ENCODE results near the gene ORAI3. TPM values are rescaled to one million over a fixed set of nuclear protein-coding genes. Genes with fewer than 3 reads are reported as not detected.

Gene ORAI3
- total RNA-seq, 4 donors from 2014 or later = 25.7 to 41.0 (median 32.7) TPM

DNA sequence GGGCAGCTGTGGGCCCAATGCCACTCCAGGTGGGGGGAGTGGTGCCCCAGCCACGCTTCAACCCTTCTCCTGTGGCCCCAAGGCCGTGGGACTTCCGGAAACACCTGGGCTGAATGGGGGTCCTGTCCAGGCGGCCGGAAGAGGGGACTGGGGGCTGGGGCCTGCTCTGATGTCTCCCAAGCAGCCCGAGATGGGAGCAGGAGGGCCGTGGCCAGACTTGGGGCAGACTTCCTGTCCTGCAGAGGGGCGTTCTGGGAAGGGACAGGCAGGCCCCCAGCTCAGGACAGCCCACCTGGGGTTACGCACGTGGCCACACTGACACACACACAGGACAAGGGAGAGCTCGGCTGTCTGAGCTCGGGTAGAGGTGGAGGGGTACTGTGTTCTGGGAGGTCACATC is 41.2 kb downstream of the ORAI3 start:
- H3K27me3 ChIP-seq = no peaks in the 10 kb centered on the region
- H3K4me1 ChIP-seq = peaks cover 15% of the 10 kb centered on the region
- TF ChIP-seq POLR2A (IDR thresholded peaks at IDR 0.05) (no peak), EP300 (IDR thresholded peaks at IDR 0.05) (no peak), POLR2AphosphoS5 (IDR thresholded peaks at IDR 0.05) (no peak)
- TF ChIP-seq, protein P1, sequence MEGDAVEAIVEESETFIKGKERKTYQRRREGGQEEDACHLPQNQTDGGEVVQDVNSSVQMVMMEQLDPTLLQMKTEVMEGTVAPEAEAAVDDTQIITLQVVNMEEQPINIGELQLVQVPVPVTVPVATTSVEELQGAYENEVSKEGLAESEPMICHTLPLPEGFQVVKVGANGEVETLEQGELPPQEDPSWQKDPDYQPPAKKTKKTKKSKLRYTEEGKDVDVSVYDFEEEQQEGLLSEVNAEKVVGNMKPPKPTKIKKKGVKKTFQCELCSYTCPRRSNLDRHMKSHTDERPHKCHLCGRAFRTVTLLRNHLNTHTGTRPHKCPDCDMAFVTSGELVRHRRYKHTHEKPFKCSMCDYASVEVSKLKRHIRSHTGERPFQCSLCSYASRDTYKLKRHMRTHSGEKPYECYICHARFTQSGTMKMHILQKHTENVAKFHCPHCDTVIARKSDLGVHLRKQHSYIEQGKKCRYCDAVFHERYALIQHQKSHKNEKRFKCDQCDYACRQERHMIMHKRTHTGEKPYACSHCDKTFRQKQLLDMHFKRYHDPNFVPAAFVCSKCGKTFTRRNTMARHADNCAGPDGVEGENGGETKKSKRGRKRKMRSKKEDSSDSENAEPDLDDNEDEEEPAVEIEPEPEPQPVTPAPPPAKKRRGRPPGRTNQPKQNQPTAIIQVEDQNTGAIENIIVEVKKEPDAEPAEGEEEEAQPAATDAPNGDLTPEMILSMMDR (IDR thresholded peaks at IDR 0.05) = no peak
- H3K36me3 ChIP-seq = peaks cover 11% of the 10 kb centered on the region
- peak in 1 of 2 donors; percentile 49 for DNase-seq (ENCODE audit: low spot score in 2 of 2)
- H3K9me3 ChIP-seq = no peaks in the 10 kb centered on the region
- H3K27ac ChIP-seq = no peak overlapping the region
- H3K4me3 ChIP-seq = no peak overlapping the region
- WGBS = 75% methylated on average over 12 of the region's 12 CpGs

DNA sequence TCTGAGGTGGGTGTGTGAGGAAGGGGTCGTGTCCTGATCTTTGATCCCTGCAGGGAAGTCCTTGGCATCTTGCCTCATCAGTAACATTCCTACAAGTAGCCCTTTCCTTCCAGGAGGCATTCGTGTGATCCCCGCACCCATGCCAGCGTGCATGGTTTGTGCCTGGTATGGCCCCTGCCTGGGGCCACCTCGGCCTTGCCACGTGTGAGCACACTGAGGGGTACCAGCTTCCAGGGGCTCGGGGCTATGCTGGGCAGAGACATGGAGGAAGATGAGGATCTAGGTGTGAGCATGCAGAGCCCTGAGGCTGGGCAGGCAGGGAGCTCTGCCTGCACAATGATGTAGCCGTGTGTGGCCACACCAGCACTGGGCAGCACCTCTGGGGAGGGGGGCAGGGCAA is 42.2 kb downstream of the ORAI3 start:
- Histone ChIP-seq H3K4me1 (peaks cover 5% of the 10 kb centered on the region), H3K36me3 (peaks cover 11% of the 10 kb centered on the region), H3K9me3 (no peaks in the 10 kb centered on the region), H3K27ac (no peak overlapping the region), H3K4me3 (no peak overlapping the region), H3K27me3 (no peaks in the 10 kb centered on the region)
- peak in 1 of 2 donors; percentile 48 for DNase-seq (ENCODE audit: low spot score in 2 of 2)
- 73% methylated on average over 7 of the region's 8 CpGs for WGBS
- TF ChIP-seq EP300 (IDR thresholded peaks at IDR 0.05) (no peak), POLR2AphosphoS5 (IDR thresholded peaks at IDR 0.05) (no peak), POLR2A (IDR thresholded peaks at IDR 0.05) (no peak)
- TF ChIP-seq, protein P1 (IDR thresholded peaks at IDR 0.05) = no peak

DNA sequence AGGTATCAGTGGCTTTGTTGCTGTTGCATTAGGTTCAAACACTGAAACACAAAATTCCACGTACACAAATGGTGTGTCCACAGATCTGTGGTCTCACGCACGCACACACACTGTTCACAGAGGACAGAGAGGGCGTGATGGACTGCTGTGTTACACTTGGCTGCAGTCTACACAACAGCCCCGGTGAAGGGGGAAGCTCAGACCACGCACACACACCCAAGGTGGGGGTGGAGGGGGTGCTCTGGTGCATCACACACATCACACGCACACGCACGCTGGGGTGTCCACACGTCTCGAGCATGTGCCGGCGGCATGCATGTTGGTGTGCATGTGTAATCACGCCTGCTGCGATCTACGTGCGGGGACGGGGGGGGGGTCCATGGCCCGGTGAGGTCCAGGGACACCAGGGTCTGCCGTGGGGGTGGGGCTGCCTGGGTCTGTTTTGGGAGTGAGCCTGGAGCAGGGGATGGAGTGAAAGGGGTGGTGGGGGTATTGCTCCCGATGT is 43.5 kb downstream of the ORAI3 start:
- Histone ChIP-seq H3K27ac (no peak overlapping the region), H3K4me1 (peaks cover 9% of the 10 kb centered on the region), H3K4me3 (no peak overlapping the region), H3K36me3 (peaks cover 11% of the 10 kb centered on the region), H3K27me3 (no peaks in the 10 kb centered on the region), H3K9me3 (no peaks in the 10 kb centered on the region)
- DNase-seq (ENCODE audit: low spot score in 2 of 2) = no peak
- WGBS = 69% methylated on average over 6 of the region's 21 CpGs
- TF ChIP-seq, protein P1 (IDR thresholded peaks at IDR 0.05) = no peak
- TF ChIP-seq POLR2AphosphoS5 (IDR thresholded peaks at IDR 0.05) (no peak), EP300 (IDR thresholded peaks at IDR 0.05) (no peak)

DNA sequence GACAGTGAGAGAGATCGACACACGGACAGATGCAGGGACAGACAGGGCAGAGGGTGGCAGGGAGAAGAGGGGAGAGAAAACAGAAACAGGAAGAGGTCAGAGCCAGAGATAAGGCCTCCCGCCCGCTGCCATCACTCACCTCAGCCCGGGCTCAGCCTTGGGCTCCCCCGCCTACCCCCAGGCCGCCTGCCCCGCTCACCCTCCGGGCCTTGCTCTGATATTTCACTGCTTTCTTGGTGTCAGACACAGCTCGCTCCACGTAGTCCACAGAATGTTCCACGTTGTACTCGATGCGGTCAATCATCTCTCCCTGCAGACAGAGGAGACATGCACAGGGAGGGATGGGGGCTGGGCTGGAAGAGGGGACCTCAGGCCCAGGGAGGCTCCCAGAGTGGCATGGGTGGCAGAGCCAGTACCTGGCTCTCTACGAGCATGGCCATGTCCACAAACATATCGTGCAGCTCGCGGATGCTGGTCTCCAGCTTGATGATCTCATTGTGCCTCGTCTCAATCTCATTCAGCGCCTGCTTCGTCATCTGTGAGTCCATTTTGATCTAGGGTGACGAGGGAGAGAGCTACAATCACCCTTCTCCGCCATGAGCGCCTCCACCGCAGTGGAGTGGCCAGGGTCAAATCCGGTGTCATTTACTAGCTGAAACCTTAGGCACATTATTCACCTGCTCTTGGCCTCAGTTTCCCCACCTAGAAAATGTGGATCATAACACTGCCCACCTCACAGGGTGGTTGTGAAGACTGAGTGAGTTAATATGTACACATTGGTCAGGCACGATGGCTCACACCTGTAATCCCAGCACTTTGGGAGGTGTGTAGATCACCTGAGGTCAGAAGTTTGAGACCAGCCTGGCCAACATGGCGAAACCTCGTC is 44.3 kb downstream of the ORAI3 start:
- no peaks in the 10 kb centered on the region for H3K9me3 ChIP-seq
- no peak overlapping the region for H3K27ac ChIP-seq
- H3K36me3 ChIP-seq = peaks cover 6% of the 10 kb centered on the region
- no peaks in the 10 kb centered on the region for H3K27me3 ChIP-seq
- TF ChIP-seq, protein P1 (IDR thresholded peaks at IDR 0.05) = no peak
- no peak for TF ChIP-seq POLR2A (IDR thresholded peaks at IDR 0.05)
- TF ChIP-seq EP300 (IDR thresholded peaks at IDR 0.05) = no peak
- TF ChIP-seq POLR2AphosphoS5 (IDR thresholded peaks at IDR 0.05) = no peak
- H3K4me3 ChIP-seq = no peak overlapping the region
- peaks cover 18% of the 10 kb centered on the region for H3K4me1 ChIP-seq
- 86% methylated on average over 29 of the region's 29 CpGs for WGBS
- no peak for DNase-seq (ENCODE audit: low spot score in 2 of 2)

DNA sequence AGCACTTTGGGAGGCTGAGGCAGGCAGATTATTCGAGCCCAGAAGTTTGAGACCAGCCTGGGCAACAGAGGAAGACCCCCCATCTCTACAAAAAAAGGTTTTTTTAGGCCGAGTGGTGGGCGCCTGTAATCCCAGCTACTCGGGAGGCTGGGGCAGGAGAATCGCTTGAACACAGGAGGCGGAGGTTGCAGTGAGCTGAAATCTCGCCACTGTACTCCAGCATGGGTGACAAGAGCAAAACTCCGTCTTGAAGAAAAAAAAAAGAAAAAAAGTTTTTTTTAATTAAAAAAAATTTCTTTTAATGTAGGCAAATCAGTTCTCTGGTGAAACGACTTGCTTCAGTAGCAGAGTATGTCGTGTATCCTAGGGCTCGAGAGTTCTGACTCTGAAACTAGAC is 47.1 kb downstream of the ORAI3 start:
- no peaks in the 10 kb centered on the region for H3K9me3 ChIP-seq
- no peaks in the 10 kb centered on the region for H3K36me3 ChIP-seq
- WGBS = 72% methylated on average over 11 of the region's 11 CpGs
- DNase-seq (ENCODE audit: low spot score in 2 of 2) = no peak
- TF ChIP-seq, protein P1 (IDR thresholded peaks at IDR 0.05) = no peak
- TF ChIP-seq POLR2AphosphoS5 (IDR thresholded peaks at IDR 0.05) (no peak), POLR2A (IDR thresholded peaks at IDR 0.05) (no peak), EP300 (IDR thresholded peaks at IDR 0.05) (no peak)
- no peak overlapping the region for H3K4me3 ChIP-seq
- H3K27ac ChIP-seq = no peak overlapping the region
- H3K4me1 ChIP-seq = peaks cover 32% of the 10 kb centered on the region
- no peaks in the 10 kb centered on the region for H3K27me3 ChIP-seq
